ENCODE results near the gene GRK4.
"Not testable (repeated sequence)": the region's sequence is repeated elsewhere in the genome, so short reads cannot be mapped to it uniquely, and the experiment has no call there.

GRK4 gene

GRCh38 chr4:2958446-2958845, 4.9 kb upstream of the GRK4 start:
- DNase-seq (ENCODE audit: low read depth in 3 of 3): no peak

- not testable (repeated sequence) for DNase-seq (ENCODE audit: low read depth in 3 of 3)
Observed at GRCh38 chr4:2960450-2960849, 2.9 kb upstream of the GRK4 start.

- DNase-seq (ENCODE audit: low read depth in 3 of 3): no peak
Observed at GRCh38 chr4:2961421-2961810, 2.0 kb upstream of the GRK4 start.

- DNase-seq (ENCODE audit: low read depth in 3 of 3): no peak
Observed at GRCh38 chr4:2961811-2962441, 1.4 kb upstream of the GRK4 start.

GRCh38 chr4:2962614-2963174, 677 bp upstream of the GRK4 start:
- no peak for DNase-seq (ENCODE audit: low read depth in 3 of 3)

GRCh38 chr4:2963966-2964471, 648 bp downstream of the GRK4 start:
- no peak for DNase-seq (ENCODE audit: low read depth in 3 of 3)

- no peak for DNase-seq (ENCODE audit: low read depth in 3 of 3)
Observed at GRCh38 chr4:2964706-2965258, 1.4 kb downstream of the GRK4 start.

- no peak for DNase-seq (ENCODE audit: low read depth in 3 of 3)
Observed at GRCh38 chr4:2965262-2965661, 1.9 kb downstream of the GRK4 start.

GRCh38 chr4:2968381-2968780, 5.0 kb downstream of the GRK4 start:
- no peak for DNase-seq (ENCODE audit: low read depth in 3 of 3)

GRCh38 chr4:2971275-2971674, 7.9 kb downstream of the GRK4 start:
- DNase-seq (ENCODE audit: low read depth in 3 of 3): no peak

- no peak for DNase-seq (ENCODE audit: low read depth in 3 of 3)
Observed at GRCh38 chr4:2977211-2978088, 14.1 kb downstream of the GRK4 start.

GRCh38 chr4:2981256-2981819, 18.0 kb downstream of the GRK4 start:
- DNase-seq (ENCODE audit: low read depth in 3 of 3): no peak

GRCh38 chr4:2982012-2982411, 18.6 kb downstream of the GRK4 start:
- no peak for DNase-seq (ENCODE audit: low read depth in 3 of 3)

GRCh38 chr4:2983715-2984114, 20.3 kb downstream of the GRK4 start:
- DNase-seq (ENCODE audit: low read depth in 3 of 3): not testable (repeated sequence)

GRCh38 chr4:2991243-2991642, 27.9 kb downstream of the GRK4 start:
- no peak for DNase-seq (ENCODE audit: low read depth in 3 of 3)

- no peak for DNase-seq (ENCODE audit: low read depth in 3 of 3)
Observed at GRCh38 chr4:2994917-2995316, 31.5 kb downstream of the GRK4 start.

- DNase-seq (ENCODE audit: low read depth in 3 of 3): no peak
Observed at GRCh38 chr4:2995546-2996265, 32.3 kb downstream of the GRK4 start.

- DNase-seq (ENCODE audit: low read depth in 3 of 3): no peak
Observed at GRCh38 chr4:2996415-2996814, 33.0 kb downstream of the GRK4 start.

- no peak for DNase-seq (ENCODE audit: low read depth in 3 of 3)
Observed at GRCh38 chr4:3007724-3008123, 44.4 kb downstream of the GRK4 start.

- DNase-seq (ENCODE audit: low read depth in 3 of 3): no peak
Observed at GRCh38 chr4:3009422-3009821, 46.1 kb downstream of the GRK4 start.

- no peak for DNase-seq (ENCODE audit: low read depth in 3 of 3)
Observed at GRCh38 chr4:3010577-3010976, 47.2 kb downstream of the GRK4 start.

Measured in stimulated activated CD4-positive, alpha-beta T cell treated with anti-CD3 and anti-CD28 coated beads, TNF-alpha, amount 100 ng/mL, for 4 hours (primary cell).